Dedifferentiated amniotic fluid mesenchymal stem cell (primary cell): Measurements from ENCODE around the gene MAP4K4.

Experiments
- DNase-seq: peaks from one replicate; pipeline ENCODE4 v3.0.0-alpha.2; 2016; ENCODE audit errors: extremely low spot score

MAP4K4 gene

GRCh38 chr2:101841679-101842327, 144.3 kb downstream of the MAP4K4 start:
- no peak for DNase-seq

- no peak for DNase-seq
These were observed 145.0 kb downstream of the MAP4K4 start for GRCh38 chr2:101842471-101842870.

- DNase-seq = no peak
These were observed 145.5 kb downstream of the MAP4K4 start for GRCh38 chr2:101843048-101843447.

GRCh38 chr2:101843471-101843870, 146.0 kb downstream of the MAP4K4 start:
- DNase-seq = no peak

GRCh38 chr2:101844055-101844635, 146.6 kb downstream of the MAP4K4 start:
- DNase-seq = peak; percentile 91

GRCh38 chr2:101846973-101847372, 149.5 kb downstream of the MAP4K4 start:
- no peak for DNase-seq

- no peak for DNase-seq
These were observed 150.3 kb downstream of the MAP4K4 start for GRCh38 chr2:101847661-101848339.

GRCh38 chr2:101848769-101849410, 151.4 kb downstream of the MAP4K4 start:
- no peak for DNase-seq

- no peak for DNase-seq
These were observed 152.9 kb downstream of the MAP4K4 start for GRCh38 chr2:101850450-101850849.

GRCh38 chr2:101850991-101851390, 153.5 kb downstream of the MAP4K4 start:
- no peak for DNase-seq

- no peak for DNase-seq
These were observed 155.3 kb downstream of the MAP4K4 start for GRCh38 chr2:101852824-101853223.

- DNase-seq = no peak
These were observed 157.4 kb downstream of the MAP4K4 start for GRCh38 chr2:101854877-101855276.

- no peak for DNase-seq
These were observed 158.3 kb downstream of the MAP4K4 start for GRCh38 chr2:101855776-101856175.

- DNase-seq = no peak
These were observed 160.7 kb downstream of the MAP4K4 start for GRCh38 chr2:101858246-101858645.

GRCh38 chr2:101858910-101859309, 161.4 kb downstream of the MAP4K4 start:
- no peak for DNase-seq

GRCh38 chr2:101859604-101860003, 162.1 kb downstream of the MAP4K4 start:
- DNase-seq = no peak

GRCh38 chr2:101860157-101860556, 162.7 kb downstream of the MAP4K4 start:
- no peak for DNase-seq

GRCh38 chr2:101860782-101861181, 163.3 kb downstream of the MAP4K4 start:
- DNase-seq = no peak

- DNase-seq = no peak
These were observed 163.9 kb downstream of the MAP4K4 start for GRCh38 chr2:101861382-101861781.

- DNase-seq = no peak
These were observed 166.0 kb downstream of the MAP4K4 start for GRCh38 chr2:101863534-101863933.

GRCh38 chr2:101864426-101864825, 166.9 kb downstream of the MAP4K4 start:
- DNase-seq = no peak

GRCh38 chr2:101868525-101868924, 171.0 kb downstream of the MAP4K4 start:
- no peak for DNase-seq

GRCh38 chr2:101869527-101869926, 172.0 kb downstream of the MAP4K4 start:
- DNase-seq = no peak
